Hepatic stellate cell (primary cell): ENCODE measurements around the gene HNRNPAB.
"Not testable (repeated sequence)": the region's sequence is repeated elsewhere in the genome, so short reads cannot be mapped to it uniquely, and the experiment has no call there.

ENCODE experiments used
- DNase-seq: peaks from one replicate; pipeline ENCODE4 v3.0.0; 2011; ENCODE audit warnings: low spot score

HNRNPAB gene

GRCh38 chr5:178212241-178213002, 8.1 kb downstream of the HNRNPAB start:
- no peak for DNase-seq

- no peak for DNase-seq
These were observed 8.7 kb downstream of the HNRNPAB start for GRCh38 chr5:178213003-178213461.

GRCh38 chr5:178213748-178214151, 9.4 kb downstream of the HNRNPAB start:
- no peak for DNase-seq

- no peak for DNase-seq
These were observed 9.9 kb downstream of the HNRNPAB start for GRCh38 chr5:178214160-178214803.

- DNase-seq, result no peak
These were observed 11.1 kb downstream of the HNRNPAB start for GRCh38 chr5:178215280-178216002.

- DNase-seq, result no peak
These were observed 11.8 kb downstream of the HNRNPAB start for GRCh38 chr5:178216088-178216534.

GRCh38 chr5:178216779-178217178, 12.4 kb downstream of the HNRNPAB start:
- no peak for DNase-seq

- no peak for DNase-seq
These were observed 14.0 kb downstream of the HNRNPAB start for GRCh38 chr5:178218237-178218776.

GRCh38 chr5:178218827-178219226, 14.5 kb downstream of the HNRNPAB start:
- no peak for DNase-seq

- no peak for DNase-seq
These were observed 16.9 kb downstream of the HNRNPAB start for GRCh38 chr5:178221282-178221681.

- no peak for DNase-seq
These were observed 17.5 kb downstream of the HNRNPAB start for GRCh38 chr5:178221853-178222252.

- no peak for DNase-seq
These were observed 18.0 kb downstream of the HNRNPAB start for GRCh38 chr5:178222292-178222691.

- DNase-seq, result no peak
These were observed 19.0 kb downstream of the HNRNPAB start for GRCh38 chr5:178223196-178223773.

GRCh38 chr5:178223828-178224335, 19.5 kb downstream of the HNRNPAB start:
- DNase-seq, result no peak

- DNase-seq, result no peak
These were observed 20.1 kb downstream of the HNRNPAB start for GRCh38 chr5:178224403-178224802.

GRCh38 chr5:178225174-178225573, 20.8 kb downstream of the HNRNPAB start:
- no peak for DNase-seq

GRCh38 chr5:178227138-178227659, 22.9 kb downstream of the HNRNPAB start:
- no peak for DNase-seq

GRCh38 chr5:178227929-178228328, 23.6 kb downstream of the HNRNPAB start:
- no peak for DNase-seq

- no peak for DNase-seq
These were observed 24.3 kb downstream of the HNRNPAB start for GRCh38 chr5:178228609-178229008.

- DNase-seq, result not testable (repeated sequence)
These were observed 24.8 kb downstream of the HNRNPAB start for GRCh38 chr5:178229111-178229510.

- DNase-seq, result no peak
These were observed 25.5 kb downstream of the HNRNPAB start for GRCh38 chr5:178229861-178230260.
